CD4-positive, CD25-positive, alpha-beta regulatory T cell (primary cell): ENCODE measurements around the gene KCNH5. TPM values are rescaled to one million over a fixed set of nuclear protein-coding genes. Genes with fewer than 3 reads are reported as not detected.

ENCODE experiments used
- ATAC-seq, 2 donors: fragments of 150-1000 bp; cut with Tn5 transposase; one replicate each; pipeline ENCODE4 v1.10.0; 2021; ENCODE audit warnings: low read depth in 2 of 2, moderate number of reproducible peaks in 2 of 2, moderate library complexity in 1 of 2
- DNase-seq, 3 donors: peaks; one replicate each; pipeline versions ENCODE4 v3.0.0 to v3.0.0-alpha.2; 2012 to 2022; ENCODE audit warnings: mixed read lengths in 1 of 3
- H3K27ac ChIP-seq: one replicate; pipeline ENCODE4 v1.7.0; 2013; ENCODE audit warnings: mild to moderate bottlenecking, low read length; ENCODE audit not compliant: insufficient read depth, poor library complexity, severe bottlenecking
- H3K27me3 ChIP-seq: one replicate; pipeline ENCODE4 v1.7.0; 2013; ENCODE audit warnings: low read length; ENCODE audit not compliant: control insufficient read depth, insufficient read depth
- H3K36me3 ChIP-seq: one replicate; pipeline ENCODE4 v1.7.0; 2013; ENCODE audit warnings: mild to moderate bottlenecking, low read length, moderate library complexity; ENCODE audit not compliant: control insufficient read depth, insufficient read depth
- H3K4me1 ChIP-seq: 2 replicates; pipeline ENCODE4 v1.7.0; 2013; ENCODE audit warnings: mild to moderate bottlenecking, low read length; ENCODE audit not compliant: insufficient read depth, control insufficient read depth, poor library complexity, severe bottlenecking
- H3K4me3 ChIP-seq: one replicate; pipeline ENCODE4 v1.7.0; 2013; ENCODE audit warnings: low read depth, mild to moderate bottlenecking, low read length, moderate library complexity
- H3K9me3 ChIP-seq, 2 experiments: 1 replicate in 1 of 2; 2 replicates in 1 of 2; pipeline ENCODE4 v1.7.0; 2013; ENCODE audit warnings: low read length in 2 of 2, mild to moderate bottlenecking in 1 of 2, moderate library complexity in 1 of 2; ENCODE audit not compliant: control insufficient read depth in 2 of 2
- H3K27ac Mint-ChIP-seq, 3 donors: one replicate each; pipeline ENCODE4 v1.8.0; 2020 to 2022; ENCODE audit warnings: mild to moderate bottlenecking in 3 of 3, mixed read lengths in 3 of 3, moderate library complexity in 2 of 3
- H3K27me3 Mint-ChIP-seq: one replicate; pipeline ENCODE4 v1.8.0; 2022; ENCODE audit warnings: mild to moderate bottlenecking, mixed read lengths
- H3K36me3 Mint-ChIP-seq: one replicate; pipeline ENCODE4 v1.8.0; 2020; ENCODE audit warnings: mixed read lengths
- H3K4me1 Mint-ChIP-seq, 4 donors: one replicate each; pipeline ENCODE4 v1.8.0; 2020 to 2022; ENCODE audit warnings: mixed read lengths in 4 of 4, mild to moderate bottlenecking in 1 of 4
- H3K4me3 Mint-ChIP-seq, 4 donors: one replicate each; pipeline ENCODE4 v1.8.0; 2020 to 2022; ENCODE audit warnings: mild to moderate bottlenecking in 4 of 4, mixed read lengths in 4 of 4, moderate library complexity in 3 of 4
- H3K9me3 Mint-ChIP-seq, 7 donors: one replicate each; pipeline ENCODE4 v1.8.0; 2020 to 2022; ENCODE audit warnings: mixed read lengths in 7 of 7, mild to moderate bottlenecking in 3 of 7, moderate library complexity in 2 of 7
- polyA plus RNA-seq, 4 donors: library from polyadenylated mRNA; unstranded; fragments of 300-500 nt; fragmentation: Illumina TruSeq; gene quantifications; one replicate each; pipeline ENCODE4 v1.2.3, GENCODE V29; 2021
- total RNA-seq: library from RNA; stranded (reverse); gene quantifications from one replicate; pipeline ENCODE4 v1.2.3, GENCODE V29; 2022

The KCNH5 gene
- total and polyA plus RNA-seq, 5 donors from 2014 or later = not detected

DNA sequence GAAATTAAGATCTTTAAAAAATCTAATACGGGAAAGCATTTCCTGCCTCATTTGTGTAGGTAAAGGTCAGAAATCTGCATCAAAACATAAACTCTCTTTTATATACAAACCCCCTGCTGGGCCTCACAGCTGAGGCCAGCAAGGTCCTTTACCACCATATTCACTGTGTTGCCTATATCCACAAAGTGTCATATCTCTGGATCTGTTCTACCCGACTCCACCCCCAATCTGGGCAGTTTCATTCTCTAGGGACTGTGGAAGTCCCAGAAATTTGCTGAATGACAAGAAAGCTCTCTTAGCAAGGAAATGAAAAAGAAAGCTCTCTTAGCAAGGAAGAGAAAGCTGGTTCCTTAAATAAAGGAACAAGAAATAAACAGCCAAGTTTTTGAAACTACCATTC lies 301.7 kb downstream of the KCNH5 start:
- ATAC-seq (no peak), DNase-seq (no peak)
- no peaks in the 10 kb centered on the region for H3K4me1 ChIP-seq
- H3K4me1 Mint-ChIP-seq = no peaks in the 10 kb centered on the region
- no peak overlapping the region for H3K27ac ChIP-seq
- no peak overlapping the region for H3K27ac Mint-ChIP-seq
- no peak overlapping the region for H3K4me3 ChIP-seq
- no peaks in the 10 kb centered on the region for H3K36me3 Mint-ChIP-seq
- H3K27me3 ChIP-seq = no peaks in the 10 kb centered on the region
- peaks cover 0 to 15% (median 3%) of the 10 kb centered on the region in 7 donors for H3K9me3 Mint-ChIP-seq
- H3K27me3 Mint-ChIP-seq = no peaks in the 10 kb centered on the region
- H3K9me3 ChIP-seq = no peaks in the 10 kb centered on the region
- no peak overlapping the region for H3K4me3 Mint-ChIP-seq
- no peaks in the 10 kb centered on the region for H3K36me3 ChIP-seq

- no peaks in the 10 kb centered on the region for H3K4me1 ChIP-seq
- Mint-ChIP-seq H3K27ac (no peak overlapping the region), H3K4me3 (no peak overlapping the region), H3K27me3 (no peaks in the 10 kb centered on the region), H3K4me1 (no peaks in the 10 kb centered on the region), H3K9me3 (peaks cover 0 to 11% (median 2%) of the 10 kb centered on the region in 7 donors), H3K36me3 (no peaks in the 10 kb centered on the region)
- no peak overlapping the region for H3K4me3 ChIP-seq
- DNase-seq (no peak), ATAC-seq (no peak)
- no peaks in the 10 kb centered on the region for H3K9me3 ChIP-seq
- H3K27ac ChIP-seq = no peak overlapping the region
- H3K27me3 ChIP-seq = no peaks in the 10 kb centered on the region
- no peaks in the 10 kb centered on the region for H3K36me3 ChIP-seq
Measured at GRCh38 chr14:62743118-62743517, 302.1 kb downstream of the KCNH5 start.

DNA sequence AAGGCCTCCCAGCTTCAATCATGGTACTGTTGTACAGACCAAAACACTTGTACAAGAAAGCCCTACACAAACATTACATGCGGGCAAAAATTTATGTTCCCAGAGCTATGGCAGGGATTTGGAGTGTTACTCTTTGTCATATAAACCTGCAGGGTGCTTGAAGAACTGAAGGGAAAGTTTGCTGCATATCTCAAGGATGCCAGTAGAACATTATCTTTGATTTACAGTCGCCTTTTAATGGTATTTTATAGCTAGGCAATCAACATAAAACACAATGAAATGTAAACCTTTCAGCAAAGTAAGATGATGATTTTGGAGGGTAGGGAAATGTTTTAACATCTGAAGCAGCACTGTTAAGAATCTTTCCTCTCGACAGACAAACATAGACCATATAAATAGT lies 305.6 kb downstream of the KCNH5 start:
- no peaks in the 10 kb centered on the region for H3K4me1 Mint-ChIP-seq
- H3K4me1 ChIP-seq = no peaks in the 10 kb centered on the region
- no peak overlapping the region for H3K27ac ChIP-seq
- no peaks in the 10 kb centered on the region for H3K36me3 ChIP-seq
- no peak overlapping the region for H3K4me3 ChIP-seq
- H3K27me3 ChIP-seq = no peaks in the 10 kb centered on the region
- H3K27ac Mint-ChIP-seq = no peak overlapping the region
- no peaks in the 10 kb centered on the region for H3K27me3 Mint-ChIP-seq
- no peak for ATAC-seq
- H3K9me3 ChIP-seq = no peaks in the 10 kb centered on the region
- DNase-seq = no peak
- peaks cover 0 to 4% (median 3%) of the 10 kb centered on the region in 7 donors for H3K9me3 Mint-ChIP-seq
- H3K4me3 Mint-ChIP-seq = no peak overlapping the region
- no peaks in the 10 kb centered on the region for H3K36me3 Mint-ChIP-seq

DNA sequence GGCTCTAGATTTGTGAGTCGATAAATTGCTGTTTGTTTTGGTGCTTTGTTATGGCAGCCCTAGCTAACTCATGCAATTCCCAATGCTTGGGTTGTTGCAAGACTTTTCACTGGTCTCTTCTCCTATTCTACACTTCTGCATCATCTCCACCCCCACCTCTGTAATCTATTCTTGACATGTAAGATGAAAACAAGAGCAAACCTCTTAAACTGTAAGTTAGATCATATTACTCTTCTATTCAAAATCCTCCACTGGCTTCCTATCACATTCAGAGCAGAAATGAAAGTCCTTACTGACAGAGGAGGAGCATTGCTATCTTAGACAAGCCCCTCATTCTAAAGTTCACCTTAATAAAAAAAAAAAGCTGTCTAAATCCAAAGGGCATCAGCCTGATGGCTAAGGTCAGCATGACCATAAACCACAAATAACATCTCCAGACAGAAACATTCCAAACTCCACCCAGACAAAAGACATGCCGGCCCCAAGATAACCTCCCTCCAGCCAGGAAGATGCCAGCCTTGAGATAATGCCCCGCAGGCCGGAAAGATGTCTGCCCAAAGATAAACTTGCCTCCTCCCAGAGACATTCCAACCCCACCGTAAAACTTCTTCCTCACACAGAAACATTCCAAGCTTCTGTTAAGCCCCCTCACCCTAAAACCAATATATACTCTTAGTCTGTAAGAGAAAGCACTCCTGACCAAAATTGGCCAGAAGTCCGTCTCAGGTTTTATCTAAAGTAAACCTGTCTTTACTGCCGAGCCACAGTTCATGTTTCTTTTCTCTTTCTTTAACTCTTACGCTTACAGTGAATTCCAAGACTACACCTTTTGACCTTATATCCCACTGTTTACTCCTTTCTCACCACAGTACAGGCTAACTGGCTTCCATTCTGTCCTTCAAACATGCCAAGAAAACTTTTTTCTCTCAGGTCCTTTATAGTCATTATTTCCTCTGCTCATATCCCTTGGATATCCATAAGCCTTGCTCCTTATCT lies 308.9 kb downstream of the KCNH5 start:
- H3K4me1 ChIP-seq = no peaks in the 10 kb centered on the region
- Mint-ChIP-seq H3K4me1 (no peaks in the 10 kb centered on the region), H3K9me3 (peaks cover 0 to 4% (median 3%) of the 10 kb centered on the region in 7 donors), H3K4me3 (no peak overlapping the region), H3K36me3 (no peaks in the 10 kb centered on the region), H3K27me3 (no peaks in the 10 kb centered on the region), H3K27ac (no peak overlapping the region)
- no peaks in the 10 kb centered on the region for H3K36me3 ChIP-seq
- DNase-seq (no peak), ATAC-seq (no peak)
- H3K4me3 ChIP-seq = no peak overlapping the region
- H3K27ac ChIP-seq = no peak overlapping the region
- no peaks in the 10 kb centered on the region for H3K27me3 ChIP-seq
- H3K9me3 ChIP-seq = no peaks in the 10 kb centered on the region

- Mint-ChIP-seq H3K27me3 (no peaks in the 10 kb centered on the region), H3K4me3 (no peak overlapping the region), H3K27ac (no peak overlapping the region), H3K36me3 (no peaks in the 10 kb centered on the region), H3K9me3 (peaks cover 0 to 5% (median 2%) of the 10 kb centered on the region in 7 donors), H3K4me1 (no peaks in the 10 kb centered on the region)
- no peak overlapping the region for H3K27ac ChIP-seq
- H3K9me3 ChIP-seq = no peaks in the 10 kb centered on the region
- no peak for DNase-seq
- H3K4me1 ChIP-seq = no peaks in the 10 kb centered on the region
- H3K27me3 ChIP-seq = no peaks in the 10 kb centered on the region
- no peak for ATAC-seq
- H3K4me3 ChIP-seq = no peak overlapping the region
- H3K36me3 ChIP-seq = no peaks in the 10 kb centered on the region
Measured at GRCh38 chr14:62734831-62735230, 310.4 kb downstream of the KCNH5 start.

GRCh38 chr14:62722406-62722805 lies 322.9 kb downstream of the KCNH5 start:
- no peaks in the 10 kb centered on the region for H3K9me3 ChIP-seq
- no peaks in the 10 kb centered on the region for H3K27me3 ChIP-seq
- ATAC-seq (no peak), DNase-seq (no peak)
- H3K36me3 ChIP-seq = no peaks in the 10 kb centered on the region
- no peaks in the 10 kb centered on the region for H3K36me3 Mint-ChIP-seq
- no peaks in the 10 kb centered on the region for H3K4me1 ChIP-seq
- H3K9me3 Mint-ChIP-seq = peaks cover 0 to 5% (median 1%) of the 10 kb centered on the region in 7 donors
- no peak overlapping the region for H3K27ac Mint-ChIP-seq
- no peaks in the 10 kb centered on the region for H3K4me1 Mint-ChIP-seq
- H3K4me3 Mint-ChIP-seq = no peak overlapping the region
- no peak overlapping the region for H3K4me3 ChIP-seq
- no peaks in the 10 kb centered on the region for H3K27me3 Mint-ChIP-seq
- H3K27ac ChIP-seq = no peak overlapping the region

GRCh38 chr14:62718629-62719028 lies 326.6 kb downstream of the KCNH5 start:
- Histone ChIP-seq H3K36me3 (no peaks in the 10 kb centered on the region), H3K9me3 (no peaks in the 10 kb centered on the region), H3K4me1 (no peaks in the 10 kb centered on the region), H3K27ac (no peak overlapping the region), H3K27me3 (no peaks in the 10 kb centered on the region), H3K4me3 (no peak overlapping the region)
- Mint-ChIP-seq H3K4me3 (no peak overlapping the region), H3K4me1 (no peaks in the 10 kb centered on the region), H3K27ac (no peak overlapping the region), H3K9me3 (peaks cover 0 to 3% (median 1%) of the 10 kb centered on the region in 7 donors), H3K36me3 (peaks cover 4% of the 10 kb centered on the region), H3K27me3 (no peaks in the 10 kb centered on the region)
- ATAC-seq (no peak), DNase-seq (no peak)
